Bronchial epithelial cell (primary cell): Measurements from ENCODE around the gene PAM16. TPM values are rescaled to one million over a fixed set of nuclear protein-coding genes. Genes with fewer than 3 reads are reported as not detected.

Experiments
- DNase-seq: peaks from one replicate; pipeline ENCODE4 v3.0.0-alpha.2; 2010; ENCODE audit warnings: low read depth
- FAIRE-seq: peaks from 2 replicates; lab custom pipeline; 2011; peaks lifted over from hg19 to GRCh38; lab: Jason Lieb, UNC
- H3K27me3 ChIP-seq: 2 replicates; pipeline ENCODE4 v1.5.1; 2011; ENCODE audit warnings: low read length; ENCODE audit not compliant: control insufficient read depth, insufficient read depth
- H3K36me3 ChIP-seq: 2 replicates; pipeline ENCODE4 v1.5.1; 2011; ENCODE audit warnings: low read length; ENCODE audit not compliant: control insufficient read depth, insufficient read depth
- H3K4me3 ChIP-seq: 2 replicates; pipeline ENCODE4 v1.5.1; 2011; ENCODE audit warnings: mild to moderate bottlenecking, low read depth, low read length, control low read depth
- total RNA-seq: library from RNA; depleted of rRNA; stranded (reverse); fragments of >200 nt; gene quantifications from 2 replicates; pipeline ENCODE4 v1.2.1, GENCODE V29; 2014
- TF ChIP-seq, protein P1 (sequence below): IDR thresholded peaks from 2 replicates; pipeline ENCODE4 v1.5.1; 2011; ENCODE audit warnings: mild to moderate bottlenecking, moderate library complexity, low read length, control low read depth, inconsistent platforms; ENCODE audit not compliant: insufficient read depth, severe bottlenecking

PAM16 gene
- total RNA-seq, 1 donor from 2014 or later = 50.3 TPM

DNA sequence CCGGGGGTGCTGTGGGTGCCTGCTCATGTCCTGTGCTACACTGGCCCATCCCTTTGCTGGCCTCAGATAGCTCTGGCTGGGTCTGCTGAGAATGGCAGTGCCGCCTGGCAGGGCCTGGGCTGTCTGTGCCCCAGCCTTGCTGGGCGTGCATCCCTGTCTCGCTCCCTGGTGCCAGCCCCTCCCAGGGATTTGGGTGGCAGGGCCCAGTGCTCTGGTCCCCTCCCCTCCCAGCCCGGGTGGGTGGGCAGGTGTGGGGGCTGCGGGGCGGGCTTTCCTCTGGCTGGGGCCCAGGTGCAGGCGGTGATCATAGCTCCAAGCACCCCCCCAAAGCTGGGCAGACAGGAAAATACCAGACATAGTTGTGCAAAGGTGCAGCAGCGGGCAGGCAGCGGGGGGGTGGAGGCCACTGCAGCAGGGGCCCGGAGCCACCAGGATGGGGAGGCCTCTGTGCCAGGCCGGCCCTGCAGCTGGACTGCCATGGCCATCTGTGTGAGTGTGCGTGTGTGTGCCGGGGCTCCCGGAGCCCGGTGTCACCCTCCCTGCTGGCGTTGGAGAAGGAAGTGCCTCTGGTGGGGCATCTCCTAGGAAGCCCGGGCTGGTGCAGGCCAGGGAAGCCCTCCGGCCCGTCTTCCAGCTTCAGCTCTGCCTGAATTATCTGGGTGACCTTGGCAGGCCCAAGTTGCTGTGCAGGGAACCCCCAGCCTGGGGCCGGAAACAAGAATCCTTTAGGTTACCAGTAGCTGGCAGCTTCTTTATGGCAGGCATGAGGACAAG lies 27.9 kb downstream of the PAM16 start:
- no peak for DNase-seq
- Histone ChIP-seq H3K27me3 (no peaks in the 10 kb centered on the region), H3K4me3 (no peak overlapping the region), H3K36me3 (no peaks in the 10 kb centered on the region)
- FAIRE-seq = no peak
- TF ChIP-seq, protein P1, sequence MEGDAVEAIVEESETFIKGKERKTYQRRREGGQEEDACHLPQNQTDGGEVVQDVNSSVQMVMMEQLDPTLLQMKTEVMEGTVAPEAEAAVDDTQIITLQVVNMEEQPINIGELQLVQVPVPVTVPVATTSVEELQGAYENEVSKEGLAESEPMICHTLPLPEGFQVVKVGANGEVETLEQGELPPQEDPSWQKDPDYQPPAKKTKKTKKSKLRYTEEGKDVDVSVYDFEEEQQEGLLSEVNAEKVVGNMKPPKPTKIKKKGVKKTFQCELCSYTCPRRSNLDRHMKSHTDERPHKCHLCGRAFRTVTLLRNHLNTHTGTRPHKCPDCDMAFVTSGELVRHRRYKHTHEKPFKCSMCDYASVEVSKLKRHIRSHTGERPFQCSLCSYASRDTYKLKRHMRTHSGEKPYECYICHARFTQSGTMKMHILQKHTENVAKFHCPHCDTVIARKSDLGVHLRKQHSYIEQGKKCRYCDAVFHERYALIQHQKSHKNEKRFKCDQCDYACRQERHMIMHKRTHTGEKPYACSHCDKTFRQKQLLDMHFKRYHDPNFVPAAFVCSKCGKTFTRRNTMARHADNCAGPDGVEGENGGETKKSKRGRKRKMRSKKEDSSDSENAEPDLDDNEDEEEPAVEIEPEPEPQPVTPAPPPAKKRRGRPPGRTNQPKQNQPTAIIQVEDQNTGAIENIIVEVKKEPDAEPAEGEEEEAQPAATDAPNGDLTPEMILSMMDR = no peak

DNA sequence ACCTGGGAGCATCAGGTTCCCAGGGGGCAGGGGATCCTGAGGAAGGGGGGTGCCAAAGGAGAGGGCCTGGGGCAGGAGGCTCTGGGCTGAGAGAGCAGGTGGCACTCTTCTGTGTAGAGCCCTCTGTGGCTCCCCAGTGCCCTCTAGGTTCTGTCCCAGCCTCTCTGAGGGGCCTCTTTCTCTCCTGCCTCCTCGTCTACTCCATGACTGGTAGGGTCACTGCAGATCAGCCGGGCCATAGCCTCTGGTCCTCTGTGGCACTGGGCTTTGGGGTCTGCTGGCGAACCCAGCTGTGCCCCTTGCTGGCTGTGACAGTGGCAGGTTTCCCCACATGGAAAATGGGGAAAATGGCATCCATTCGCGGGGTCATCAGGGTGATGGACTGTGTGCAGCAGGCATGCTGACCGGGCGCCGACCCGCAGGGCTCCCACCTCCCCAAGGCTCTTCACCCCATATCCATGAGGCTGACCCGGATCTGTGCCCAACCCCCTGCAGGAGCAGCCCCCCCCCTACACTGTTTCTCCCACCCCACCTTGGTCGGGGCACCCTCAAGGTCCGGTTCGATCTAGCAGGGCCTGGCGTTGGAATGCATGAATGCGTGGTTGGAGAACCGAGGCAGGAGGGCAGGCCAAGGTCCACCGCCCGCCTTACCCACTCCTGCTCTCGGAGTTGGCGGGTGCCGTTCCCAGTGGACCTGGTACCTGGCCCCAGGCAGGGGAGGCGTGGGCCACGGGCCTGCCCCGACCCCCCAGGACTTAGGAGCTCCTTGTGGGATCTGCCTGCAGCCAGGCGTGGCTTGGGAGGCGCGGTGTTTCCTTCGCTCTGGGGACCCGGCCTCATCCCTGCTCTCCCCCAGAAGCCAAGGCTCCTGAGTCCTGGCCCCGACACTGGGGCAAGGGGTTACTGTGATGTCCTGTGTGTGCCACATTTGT lies 28.7 kb downstream of the PAM16 start:
- FAIRE-seq (no peak), DNase-seq (no peak)
- Histone ChIP-seq H3K4me3 (no peak overlapping the region), H3K27me3 (no peaks in the 10 kb centered on the region), H3K36me3 (no peaks in the 10 kb centered on the region)
- TF ChIP-seq, protein P1 = no peak

DNA sequence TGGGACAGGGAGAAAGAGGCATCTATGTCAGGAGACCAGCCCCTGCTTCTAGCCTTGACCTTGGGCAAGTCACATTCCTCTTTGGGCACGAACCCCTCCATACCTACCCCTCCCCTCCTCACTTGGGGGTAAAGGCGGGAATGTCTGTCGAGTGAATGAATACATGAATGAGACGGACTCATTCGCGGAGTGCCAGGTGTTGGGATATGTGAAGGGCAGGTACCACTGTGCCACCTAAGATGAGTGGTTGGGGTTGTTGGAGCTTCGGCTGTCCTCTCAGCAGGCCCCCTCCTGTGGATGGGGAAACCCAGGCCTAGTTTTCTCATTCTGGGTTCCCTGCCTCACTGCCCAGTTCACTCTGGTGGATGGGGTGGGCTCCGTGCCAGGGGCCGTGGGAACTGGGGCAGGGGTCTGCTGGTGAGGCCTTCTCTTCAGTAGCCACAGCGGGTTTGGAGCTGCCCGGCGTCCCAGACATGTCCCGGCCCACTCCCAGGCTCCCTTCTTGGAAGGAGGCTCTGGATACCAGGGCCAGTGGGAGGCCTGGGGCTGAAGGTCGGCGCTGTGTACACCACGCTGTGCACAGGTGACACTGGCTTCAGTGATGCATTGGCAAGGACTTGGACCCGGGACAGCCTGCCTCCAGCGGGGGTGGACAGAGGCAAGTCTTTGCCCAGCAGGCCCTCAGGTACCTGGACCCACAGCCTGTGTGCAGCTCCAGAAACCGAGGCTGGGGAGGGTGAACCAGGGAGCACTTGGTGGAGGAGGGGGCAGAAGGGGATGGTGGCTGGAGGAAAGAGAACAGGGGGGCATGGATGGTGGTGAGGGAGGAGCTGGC lies 29.6 kb downstream of the PAM16 start:
- DNase-seq (no peak), FAIRE-seq (no peak)
- no peaks in the 10 kb centered on the region for H3K36me3 ChIP-seq
- TF ChIP-seq, protein P1 = no peak
- H3K27me3 ChIP-seq = no peaks in the 10 kb centered on the region
- no peak overlapping the region for H3K4me3 ChIP-seq

DNA sequence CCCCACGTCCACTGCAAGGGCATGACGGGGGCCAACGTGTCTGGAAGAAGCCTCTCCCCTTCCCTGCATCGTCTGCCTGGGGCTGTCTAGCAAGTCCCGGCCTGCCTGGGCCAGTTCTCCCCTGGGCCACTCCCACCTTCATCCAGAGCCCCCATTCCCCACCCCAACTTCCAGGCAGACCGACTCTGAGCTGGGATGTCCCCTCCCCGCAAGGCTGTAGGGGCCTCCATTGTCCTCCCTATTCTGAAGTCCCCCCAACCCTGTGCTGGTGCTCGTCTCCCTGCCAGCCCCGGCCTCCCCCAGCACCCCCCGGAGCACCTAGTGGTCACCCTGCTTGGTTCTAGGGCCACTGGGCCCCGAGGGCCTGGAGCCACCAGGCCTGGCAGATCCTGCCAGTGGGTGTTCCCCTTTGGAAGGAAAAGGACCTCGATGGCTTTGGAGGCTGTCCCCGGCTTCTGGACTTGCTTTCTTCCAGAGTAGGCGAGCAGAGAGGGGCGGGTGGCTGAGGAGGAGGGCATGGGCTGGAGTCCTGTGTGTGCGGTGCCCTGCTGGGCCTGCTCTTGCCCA lies 30.5 kb downstream of the PAM16 start:
- no peaks in the 10 kb centered on the region for H3K27me3 ChIP-seq
- H3K36me3 ChIP-seq = no peaks in the 10 kb centered on the region
- FAIRE-seq = no peak
- TF ChIP-seq, protein P1 = no peak
- no peak overlapping the region for H3K4me3 ChIP-seq
- DNase-seq = peak; percentile 59
